H1 (cell line): Measurements from ENCODE around the gene RARB. TPM values are rescaled to one million over a fixed set of nuclear protein-coding genes. Genes with fewer than 3 reads are reported as not detected.

Experiments
- CTCF ChIA-PET: fragments of 300-600 bp; sonication (Branson Sonifier 250); formaldehyde crosslinking; loops from one replicate; lab custom pipeline; 2021; ENCODE audit not compliant: partially characterized antibody; lab: Charles Lee
- POLR2A ChIA-PET: fragments of 300-600 bp; sonication (Branson Sonifier 250); formaldehyde crosslinking; loops from one replicate; lab custom pipeline; 2021; ENCODE audit warnings: inconsistent platforms; ENCODE audit not compliant: partially characterized antibody; lab: Charles Lee
- DNase-seq, 2 experiments: peaks; one replicate each; pipeline versions ENCODE4 v3.0.0 to v3.0.0-alpha.2; 2010 to 2022; ENCODE audit warnings: low spot score in 2 of 2, low read depth in 1 of 2, mixed read lengths in 1 of 2
- FAIRE-seq: peaks from 2 replicates; lab custom pipeline; 2011; peaks lifted over from hg19 to GRCh38; lab: Jason Lieb, UNC
- H2AFZ ChIP-seq: 2 replicates; pipeline ENCODE4 v1.8.1; 2012; ENCODE audit warnings: low read length, inconsistent platforms
- H2AK5ac ChIP-seq: 2 replicates; pipeline ENCODE4 v1.6.1; 2013; ENCODE audit warnings: low read depth, low read length
- H2BK120ac ChIP-seq: replicated peaks from 2 replicates; pipeline ENCODE3; 2013; ENCODE audit warnings: low read depth, low read length, inconsistent platforms
- H2BK12ac ChIP-seq: 2 replicates; pipeline ENCODE4 v1.6.1; 2013; ENCODE audit warnings: low read depth, low read length
- H2BK15ac ChIP-seq: 2 replicates; pipeline ENCODE4 v1.6.1; 2013; ENCODE audit warnings: low read length
- H2BK20ac ChIP-seq: 2 replicates; pipeline ENCODE4 v1.6.1; 2013; ENCODE audit warnings: low read length
- H2BK5ac ChIP-seq: 2 replicates; pipeline ENCODE4 v1.6.1; 2013; ENCODE audit warnings: low read depth, low read length
- H3K14ac ChIP-seq: 2 replicates; pipeline ENCODE4 v1.6.1; 2013; ENCODE audit warnings: inconsistent platforms; ENCODE audit not compliant: insufficient read length
- H3K18ac ChIP-seq: 2 replicates; pipeline ENCODE4 v1.6.1; 2013; ENCODE audit warnings: low read length; ENCODE audit errors: extremely low read depth
- H3K23ac ChIP-seq: 2 replicates; pipeline ENCODE4 v1.6.1; 2013; ENCODE audit warnings: inconsistent platforms; ENCODE audit not compliant: insufficient read length
- H3K23me2 ChIP-seq: 2 replicates; pipeline ENCODE4 v1.6.1; 2013; ENCODE audit warnings: low read depth, low read length
- H3K27ac ChIP-seq: 2 replicates; pipeline ENCODE4 v1.6.1; 2011; ENCODE audit warnings: low read depth, low read length, inconsistent platforms
- H3K27me3 ChIP-seq, 4 experiments: replicated peaks in 1 of 4; 1 replicate in 1 of 4; 2 replicates in 3 of 4; pipeline versions ENCODE4 v1.6.1 to v1.8.1; 2011 to 2013; ENCODE audit warnings: low read length in 3 of 4, mild to moderate bottlenecking in 3 of 4, inconsistent platforms in 2 of 4, mixed read lengths in 2 of 4, moderate library complexity in 1 of 4; ENCODE audit not compliant: control insufficient read depth in 3 of 4, insufficient read depth in 3 of 4; ENCODE audit errors: extremely low read depth in 1 of 4
- H3K36me3 ChIP-seq, 4 experiments: 2 replicates each; pipeline versions ENCODE4 v1.6.1 to v1.8.1; 2011 to 2013; ENCODE audit warnings: mild to moderate bottlenecking in 4 of 4, low read length in 3 of 4, moderate library complexity in 2 of 4, control low read depth in 1 of 4, inconsistent platforms in 1 of 4; ENCODE audit not compliant: insufficient read depth in 4 of 4, control insufficient read depth in 2 of 4
- H3K4ac ChIP-seq: replicated peaks from 2 replicates; pipeline ENCODE3; 2013; ENCODE audit warnings: low read length, low read depth, mixed read lengths, inconsistent platforms; ENCODE audit not compliant: insufficient read length
- H3K4me1 ChIP-seq, 4 experiments: replicated peaks in 1 of 4; 1 replicate in 1 of 4; 2 replicates in 3 of 4; pipeline versions ENCODE4 v1.6.1 to v1.8.1; 2011 to 2013; ENCODE audit warnings: low read length in 3 of 4, inconsistent platforms in 2 of 4, mixed read lengths in 1 of 4; ENCODE audit not compliant: insufficient read depth in 4 of 4, control insufficient read depth in 3 of 4
- H3K4me2 ChIP-seq, 2 experiments: 2 replicates each; pipeline versions ENCODE4 v1.6.1 to v1.8.1; 2011 to 2013; ENCODE audit warnings: low read depth in 2 of 2, low read length in 2 of 2, control low read depth in 1 of 2, inconsistent platforms in 1 of 2, mild to moderate bottlenecking in 1 of 2; ENCODE audit not compliant: insufficient read depth in 1 of 2
- H3K4me3 ChIP-seq, 4 experiments: fragments of 200-600, 300-600 bp in 1 of 4; sonication (generic), shearing (Covaris generic), sonication (Bioruptor Twin) in 1 of 4; 2 replicates each; pipeline versions ENCODE4 v1.5.1 to v1.8.1; 2011 to 2016; ENCODE audit warnings: low read length in 4 of 4, low read depth in 3 of 4, control low read depth in 2 of 4, inconsistent platforms in 2 of 4, mild to moderate bottlenecking in 2 of 4, mixed read lengths in 1 of 4, moderate library complexity in 1 of 4; ENCODE audit not compliant: insufficient read depth in 2 of 4; ENCODE audit errors: extremely low read depth in 1 of 4
- H3K56ac ChIP-seq: replicated peaks from 2 replicates; pipeline ENCODE3; 2013; ENCODE audit warnings: low read depth, mild to moderate bottlenecking, mixed read lengths, low read length, inconsistent platforms; ENCODE audit not compliant: insufficient read length
- H3K79me1 ChIP-seq: 2 replicates; pipeline ENCODE4 v1.6.1; 2013; ENCODE audit warnings: low read depth, low read length, control low read depth
- H3K79me2 ChIP-seq, 2 experiments: 2 replicates each; pipeline versions ENCODE4 v1.6.1 to v1.8.1; 2012 to 2013; ENCODE audit warnings: low read length in 2 of 2, mild to moderate bottlenecking in 2 of 2, inconsistent platforms in 1 of 2; ENCODE audit not compliant: insufficient read depth in 2 of 2, control insufficient read depth in 1 of 2
- H3K9ac ChIP-seq, 4 experiments: replicated peaks in 1 of 4; 1 replicate in 1 of 4; 2 replicates in 3 of 4; pipeline versions ENCODE4 v1.6.1 to v1.8.1; 2011 to 2013; ENCODE audit warnings: low read depth in 3 of 4, low read length in 3 of 4, control low read depth in 2 of 4, mild to moderate bottlenecking in 2 of 4, moderate library complexity in 2 of 4, inconsistent platforms in 1 of 4; ENCODE audit errors: extremely low read depth in 1 of 4
- H3K9me3 ChIP-seq, 2 experiments: 2 replicates each; pipeline versions ENCODE4 v1.6.1 to v1.8.1; 2012 to 2013; ENCODE audit warnings: mild to moderate bottlenecking in 2 of 2, moderate library complexity in 2 of 2, control low read depth in 1 of 2, inconsistent platforms in 1 of 2, low read depth in 1 of 2, low read length in 1 of 2, mixed read lengths in 1 of 2; ENCODE audit not compliant: insufficient read depth in 2 of 2
- H4K20me1 ChIP-seq, 2 experiments: replicated peaks in 1 of 2; 2 replicates each; pipeline versions ENCODE3 to v1.8.1; 2011 to 2013; ENCODE audit warnings: inconsistent platforms in 2 of 2, low read length in 2 of 2, mild to moderate bottlenecking in 1 of 2; ENCODE audit not compliant: insufficient read depth in 2 of 2, control insufficient read depth in 1 of 2
- H4K5ac ChIP-seq: 2 replicates; pipeline ENCODE4 v1.6.1; 2013; ENCODE audit warnings: low read length, low read depth, mixed read lengths, inconsistent platforms; ENCODE audit not compliant: insufficient read length
- H4K8ac ChIP-seq: 2 replicates; pipeline ENCODE4 v1.8.0; 2013; ENCODE audit warnings: mild to moderate bottlenecking, moderate library complexity, low read length, inconsistent platforms; ENCODE audit not compliant: insufficient read depth; ENCODE audit errors: extremely low read depth
- H4K91ac ChIP-seq: replicated peaks from 2 replicates; pipeline ENCODE3; 2013; ENCODE audit warnings: low read length, mixed read lengths, inconsistent platforms; ENCODE audit not compliant: insufficient read length
- BRCA1 ChIP-seq: IDR thresholded peaks from 2 replicates; pipeline ENCODE4 v1.6.1; 2012; ENCODE audit warnings: low read depth, low read length, improper control_type of control experiment
- EP300 ChIP-seq, 2 experiments: IDR thresholded peaks; 1 replicate in 1 of 2; 2 replicates in 1 of 2; pipeline ENCODE4 v1.6.1; 2011 to 2012; ENCODE audit warnings: low read depth in 2 of 2, low read length in 2 of 2, mild to moderate bottlenecking in 2 of 2, borderline replicate concordance in 1 of 2, inconsistent platforms in 1 of 2, moderate library complexity in 1 of 2
- HDAC2 ChIP-seq, 2 experiments: fragments of 300-600 bp in 1 of 2; sonication (generic) in 1 of 2; IDR thresholded peaks; 2 replicates each; pipeline ENCODE4 v1.6.1; 2011 to 2012; ENCODE audit warnings: low read depth in 2 of 2, low read length in 2 of 2, mild to moderate bottlenecking in 2 of 2, moderate library complexity in 2 of 2, borderline replicate concordance in 1 of 2, inconsistent platforms in 1 of 2
- HDAC6 ChIP-seq: IDR thresholded peaks from one replicate; pipeline ENCODE4 v1.7.1; 2012; ENCODE audit warnings: low read depth, mild to moderate bottlenecking, inconsistent platforms, low read length, moderate library complexity
- KDM1A ChIP-seq: fragments of 200-600, 300-600 bp; sonication (generic); IDR thresholded peaks from 2 replicates; pipeline ENCODE4 v1.7.1; 2016; ENCODE audit warnings: mild to moderate bottlenecking, low read length, borderline replicate concordance
- SAP30 ChIP-seq: fragments of 300-600 bp; sonication (generic); IDR thresholded peaks from 2 replicates; pipeline ENCODE4 v1.7.1; 2012; ENCODE audit warnings: low read length, moderate library complexity, mild to moderate bottlenecking, inconsistent platforms; ENCODE audit not compliant: insufficient read depth, insufficient replicate concordance
- SIRT6 ChIP-seq: IDR thresholded peaks from one replicate; pipeline ENCODE4 v1.7.1; 2012; ENCODE audit warnings: low read length, inconsistent platforms
- SP4 ChIP-seq: IDR thresholded peaks from 2 replicates; pipeline ENCODE4 v1.6.1; 2012; ENCODE audit warnings: low read length, inconsistent platforms
- SUZ12 ChIP-seq: fragments of 200-600 bp; sonication (generic); IDR thresholded peaks from 2 replicates; pipeline ENCODE4 v1.6.1; 2012; ENCODE audit warnings: mild to moderate bottlenecking, inconsistent platforms, low read length, moderate library complexity, mixed read lengths
- TAF1 ChIP-seq: IDR thresholded peaks from 2 replicates; pipeline ENCODE4 v1.6.1; 2011; ENCODE audit warnings: mild to moderate bottlenecking, low read depth, low read length
- TBP ChIP-seq: IDR thresholded peaks from 2 replicates; pipeline ENCODE4 v1.6.1; 2011; ENCODE audit warnings: low read depth, low read length, improper control_type of control experiment
- WGBS, 2 experiments: shearing (Covaris generic) in 1 of 2; methylation state at CpG; one replicate each; pipeline versions ENCODE4 v1.1.6 to v1.1.7; 2013 to 2015; ENCODE audit warnings: low lambda C conversion rate in 2 of 2, mixed read lengths in 2 of 2, inconsistent platforms in 1 of 2, low coverage in 1 of 2, missing lambda C conversion rate in 1 of 2; ENCODE audit not compliant: insufficient replicate concordance in 2 of 2, insufficient coverage in 1 of 2, insufficient read length in 1 of 2; ENCODE audit errors: extremely low coverage in 1 of 2, missing lambda C conversion rate in 1 of 2; 5-methylcytosine and 5-hydroxymethylcytosine counted together
- polyA plus RNA-seq, 7 experiments: library from polyadenylated mRNA; depleted of rRNA in 3 of 7; stranded (reverse) in 5 of 7; unstranded in 2 of 7; fragments of >200 nt in 5 of 7; fragments of 200-250 nt in 2 of 7; gene quantifications; 1 replicate in 5 of 7; 2 replicates in 1 of 7; 4 replicates in 1 of 7; pipeline versions ENCODE4 v1.2.1 to v1.2.3, GENCODE V29; 2011 to 2013; ENCODE audit warnings: missing spikeins in 2 of 7, mixed read lengths in 2 of 7
- total RNA-seq: library from RNA; stranded (reverse); fragmentation: NEBNext Ultra II Directional; extraction: Animal tissue kit (Norgen Biotek cat#: 25700); gene quantifications from 2 replicates; pipeline ENCODE4 v1.2.1, GENCODE V29; 2021
- TF ChIP-seq, protein P1 (sequence below): IDR thresholded peaks from 2 replicates; pipeline ENCODE4 v1.6.1; 2012; ENCODE audit warnings: low read length, inconsistent platforms

RARB gene
- total and polyA plus RNA-seq, 2 of the 8 experiments (the other 6 are each of a cell fraction or from before 2014, with no cell fraction given), result 0.15 to 0.22 TPM

DNA sequence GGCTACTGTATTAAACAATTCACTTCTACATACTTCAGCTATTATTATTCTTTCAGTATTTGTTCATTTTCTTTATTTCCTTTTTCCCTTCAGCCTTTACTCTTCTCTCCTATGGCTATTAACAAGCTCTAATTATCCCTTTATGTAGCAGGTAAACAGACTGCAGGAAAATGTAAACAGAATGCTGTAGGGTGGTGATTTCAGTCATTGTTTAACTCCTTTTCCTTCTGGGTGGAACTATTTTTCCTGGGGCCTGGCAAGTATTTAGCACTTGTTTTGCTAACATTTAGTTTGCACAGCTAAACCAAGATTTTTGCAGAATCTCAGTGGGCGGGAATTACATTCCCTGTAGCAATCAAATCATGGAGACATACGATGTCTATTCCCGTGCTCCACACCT, 14.4 kb downstream of the RARB start:
- H2AK5ac ChIP-seq, result no peak overlapping the region
- no peak overlapping the region for H3K9ac ChIP-seq
- no peaks in the 10 kb centered on the region for H4K20me1 ChIP-seq
- H2BK120ac ChIP-seq, result no peak overlapping the region
- no peak overlapping the region for H4K5ac ChIP-seq
- no peak overlapping the region for H2AFZ ChIP-seq
- no peak overlapping the region for H3K4me3 ChIP-seq
- H3K4me1 ChIP-seq, result peaks cover 0 to 5% (median 0%) of the 10 kb centered on the region in 4 experiments; a peak in 2 of 7 replicates
- H3K9me3 ChIP-seq, result no peaks in the 10 kb centered on the region
- no peak overlapping the region for H3K23ac ChIP-seq
- H4K8ac ChIP-seq, result no peak overlapping the region
- no peak overlapping the region for H3K14ac ChIP-seq
- 0 out of 2 replicates have a peak overlapping the region, but pooled peaks have one; percentile 13 for H3K18ac ChIP-seq
- no peaks in the 10 kb centered on the region for H3K36me3 ChIP-seq
- H3K79me1 ChIP-seq, result no peaks in the 10 kb centered on the region
- ChIA-PET CTCF (interaction anchor here (0.6 to 4.0 kb wide), 25 partner anchors 10 to 604 kb away, joined by 3 to 27 read pairs (median 3); partner anchors contain the start of gene RARB), POLR2A (interaction anchor here (1.0 kb wide), 1 partner anchor 12 kb away, joined by 3 read pairs; no protein-coding TSS in a partner anchor)
- H4K91ac ChIP-seq, result no peak overlapping the region
- H2BK12ac ChIP-seq, result no peak overlapping the region
- no peak overlapping the region for H3K4me2 ChIP-seq
- no peaks in the 10 kb centered on the region for H3K79me2 ChIP-seq
- WGBS, 2 experiments, result 76% methylated on average over 3 of the region's 3 CpGs; no CpG with 5 or more reads in 1 of the 2 experiments
- no peak overlapping the region for H2BK20ac ChIP-seq
- no peak overlapping the region for H2BK15ac ChIP-seq
- H3K23me2 ChIP-seq, result no peaks in the 10 kb centered on the region
- H3K27ac ChIP-seq, result no peak overlapping the region
- DNase-seq (no peak), FAIRE-seq (no peak)
- H3K27me3 ChIP-seq, result no peaks in the 10 kb centered on the region
- no peak overlapping the region for H2BK5ac ChIP-seq
- no peak overlapping the region for H3K56ac ChIP-seq
- H3K4ac ChIP-seq, result no peak overlapping the region
- TF ChIP-seq SIRT6 (no peak), BRCA1 (no peak), SP4 (no peak), SAP30 (no peak), HDAC2 (IDR thresholded peaks at IDR 0.05; ENCODE audit: borderline replicate concordance in 1 of 2, low read depth in 2 of 2, low read length in 2 of 2) (no peak), SUZ12 (no peak), HDAC6 (no peak), EP300 (IDR thresholded peaks at IDR 0.05; ENCODE audit: borderline replicate concordance in 1 of 2, low read depth in 2 of 2, low read length in 2 of 2) (no peak), KDM1A (no peak), TBP (no peak), TAF1 (no peak)
- TF ChIP-seq, protein P1, sequence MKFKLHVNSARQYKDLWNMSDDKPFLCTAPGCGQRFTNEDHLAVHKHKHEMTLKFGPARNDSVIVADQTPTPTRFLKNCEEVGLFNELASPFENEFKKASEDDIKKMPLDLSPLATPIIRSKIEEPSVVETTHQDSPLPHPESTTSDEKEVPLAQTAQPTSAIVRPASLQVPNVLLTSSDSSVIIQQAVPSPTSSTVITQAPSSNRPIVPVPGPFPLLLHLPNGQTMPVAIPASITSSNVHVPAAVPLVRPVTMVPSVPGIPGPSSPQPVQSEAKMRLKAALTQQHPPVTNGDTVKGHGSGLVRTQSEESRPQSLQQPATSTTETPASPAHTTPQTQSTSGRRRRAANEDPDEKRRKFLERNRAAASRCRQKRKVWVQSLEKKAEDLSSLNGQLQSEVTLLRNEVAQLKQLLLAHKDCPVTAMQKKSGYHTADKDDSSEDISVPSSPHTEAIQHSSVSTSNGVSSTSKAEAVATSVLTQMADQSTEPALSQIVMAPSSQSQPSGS, result no peak
